Measurements from ENCODE around the gene NXPH2.
"Not testable (repeated sequence)": the region's sequence is repeated elsewhere in the genome, so short reads cannot be mapped to it uniquely, and the experiment has no call there.

Gene NXPH2

GRCh38 chr2:138708682-138709241, 71.4 kb downstream of the NXPH2 start:
- no peak for DNase-seq

- no peak for DNase-seq
Observed at GRCh38 chr2:138707392-138708074, 72.7 kb downstream of the NXPH2 start.

- no peak for DNase-seq
Observed at GRCh38 chr2:138703242-138703641, 76.9 kb downstream of the NXPH2 start.

GRCh38 chr2:138700716-138701115, 79.5 kb downstream of the NXPH2 start:
- no peak for DNase-seq

GRCh38 chr2:138699421-138699820, 80.8 kb downstream of the NXPH2 start:
- no peak for DNase-seq

- no peak for DNase-seq
Observed at GRCh38 chr2:138698428-138698827, 81.8 kb downstream of the NXPH2 start.

GRCh38 chr2:138691667-138692066, 88.5 kb downstream of the NXPH2 start:
- no peak for DNase-seq

GRCh38 chr2:138689705-138690104, 90.5 kb downstream of the NXPH2 start:
- no peak for DNase-seq

- no peak for DNase-seq
Observed at GRCh38 chr2:138682163-138682562, 98.0 kb downstream of the NXPH2 start.

GRCh38 chr2:138677221-138677620, 103.0 kb downstream of the NXPH2 start:
- no peak for DNase-seq

- DNase-seq = no peak
Observed at GRCh38 chr2:138676619-138677021, 103.6 kb downstream of the NXPH2 start.

GRCh38 chr2:138671566-138671965, 108.6 kb downstream of the NXPH2 start:
- DNase-seq = no peak

GRCh38 chr2:138670734-138671133, 109.5 kb downstream of the NXPH2 start:
- no peak for DNase-seq

GRCh38 chr2:138665937-138666336, 114.3 kb downstream of the NXPH2 start:
- DNase-seq = no peak

GRCh38 chr2:138658187-138658894, 121.8 kb downstream of the NXPH2 start:
- DNase-seq = no peak

- DNase-seq = no peak
Observed at GRCh38 chr2:138654146-138654545, 126.0 kb downstream of the NXPH2 start.

- DNase-seq = no peak
Observed at GRCh38 chr2:138652378-138652777, 127.8 kb downstream of the NXPH2 start.

GRCh38 chr2:138649571-138649970, 130.6 kb downstream of the NXPH2 start:
- no peak for DNase-seq

- DNase-seq = no peak
Observed at GRCh38 chr2:138648606-138649005, 131.6 kb downstream of the NXPH2 start.

GRCh38 chr2:138644776-138645175, 135.4 kb downstream of the NXPH2 start:
- not testable (repeated sequence) for DNase-seq

GRCh38 chr2:138640921-138641676, 139.1 kb downstream of the NXPH2 start:
- no peak for DNase-seq

- DNase-seq = no peak
Observed at GRCh38 chr2:138637686-138638085, 142.5 kb downstream of the NXPH2 start.

- DNase-seq = no peak
Observed at GRCh38 chr2:138637061-138637460, 143.1 kb downstream of the NXPH2 start.

GRCh38 chr2:138633049-138633448, 147.1 kb downstream of the NXPH2 start:
- DNase-seq = no peak

All from activated T-cell treated with anti-CD3 and anti-CD28 coated beads, Interleukin-2, amount 50 U/mL, for 48 hours (primary cell).